DOHH2 (cell line): ENCODE data around the gene TEDC2.
"Not testable (repeated sequence)": the region's sequence is repeated elsewhere in the genome, so short reads cannot be mapped to it uniquely, and the experiment has no call there.

Experiments used
- H3F3A ChIP-seq: fragments of 200-600 bp; sonication (generic), shearing (Covaris generic); 2 replicates; pipeline ENCODE4 v1.6.0; 2016; ENCODE audit warnings: antibody characterized with exemption, mild to moderate bottlenecking; ENCODE audit not compliant: control insufficient read depth, insufficient read depth
- H3K27ac ChIP-seq: fragments of 200-600 bp; sonication (generic); 2 replicates; pipeline ENCODE4 v1.5.1; 2014; ENCODE audit warnings: low read depth, mild to moderate bottlenecking, low read length, moderate library complexity
- H3K27me3 ChIP-seq: fragments of 200-600 bp; sonication (generic); 2 replicates; pipeline ENCODE4 v1.6.1; 2014; ENCODE audit warnings: mild to moderate bottlenecking, low read length, mixed read lengths; ENCODE audit not compliant: control insufficient read depth
- H3K36me3 ChIP-seq: fragments of 200-600 bp; sonication (generic); 2 replicates; pipeline ENCODE4 v1.6.1; 2014; ENCODE audit warnings: mild to moderate bottlenecking, low read length, moderate library complexity, mixed read lengths; ENCODE audit not compliant: control insufficient read depth
- H3K4me1 ChIP-seq: fragments of 200-600 bp; sonication (generic); 2 replicates; pipeline ENCODE4 v1.6.1; 2014; ENCODE audit warnings: mild to moderate bottlenecking, low read length, mixed read lengths; ENCODE audit not compliant: control insufficient read depth
- H3K4me2 ChIP-seq: fragments of 200-600 bp; sonication (generic); 2 replicates; pipeline ENCODE4 v1.6.0; 2014; ENCODE audit warnings: mild to moderate bottlenecking, low read length, moderate library complexity
- H3K4me3 ChIP-seq: fragments of 200-600 bp; sonication (generic); 2 replicates; pipeline ENCODE4 v1.5.1; 2014; ENCODE audit warnings: mild to moderate bottlenecking, low read length, mixed read lengths
- H3K79me2 ChIP-seq: fragments of 200-600 bp; sonication (generic); 2 replicates; pipeline ENCODE4 v1.6.1; 2014; ENCODE audit warnings: mild to moderate bottlenecking, low read length, mixed read lengths; ENCODE audit not compliant: control insufficient read depth
- H3K9me2 ChIP-seq: fragments of 200-600 bp; sonication (generic); replicated peaks from 2 replicates; pipeline ENCODE4 v1.6.1; 2014; ENCODE audit warnings: mild to moderate bottlenecking, low read length, mixed read lengths; ENCODE audit not compliant: control insufficient read depth
- H3K9me3 ChIP-seq: fragments of 200-600 bp; sonication (generic); 2 replicates; pipeline ENCODE4 v1.6.1; 2014; ENCODE audit warnings: antibody characterized with exemption, low read length, mixed read lengths; ENCODE audit not compliant: control insufficient read depth, insufficient read depth
- H4K20me1 ChIP-seq: fragments of 200-600 bp; sonication (generic); 2 replicates; pipeline ENCODE4 v1.6.0; 2014; ENCODE audit warnings: low read depth, mild to moderate bottlenecking, antibody characterized with exemption, low read length, moderate library complexity; ENCODE audit not compliant: control insufficient read depth, insufficient read depth
- EZH2phosphoT487 ChIP-seq: fragments of 200-600 bp; sonication (generic); IDR thresholded peaks from 2 replicates; pipeline ENCODE4 v1.6.1; 2017; ENCODE audit warnings: borderline replicate concordance, mild to moderate bottlenecking, antibody characterized with exemption, low read length, moderate library complexity, mixed read lengths
- TF ChIP-seq, protein P1 (sequence below): fragments of 200-600 bp; sonication (generic); IDR thresholded peaks from one replicate; pipeline ENCODE4 v1.5.1; 2014; ENCODE audit warnings: antibody characterized with exemption, mild to moderate bottlenecking, low read depth, low read length; ENCODE audit not compliant: poor library complexity, severe bottlenecking

The TEDC2 gene

DNA sequence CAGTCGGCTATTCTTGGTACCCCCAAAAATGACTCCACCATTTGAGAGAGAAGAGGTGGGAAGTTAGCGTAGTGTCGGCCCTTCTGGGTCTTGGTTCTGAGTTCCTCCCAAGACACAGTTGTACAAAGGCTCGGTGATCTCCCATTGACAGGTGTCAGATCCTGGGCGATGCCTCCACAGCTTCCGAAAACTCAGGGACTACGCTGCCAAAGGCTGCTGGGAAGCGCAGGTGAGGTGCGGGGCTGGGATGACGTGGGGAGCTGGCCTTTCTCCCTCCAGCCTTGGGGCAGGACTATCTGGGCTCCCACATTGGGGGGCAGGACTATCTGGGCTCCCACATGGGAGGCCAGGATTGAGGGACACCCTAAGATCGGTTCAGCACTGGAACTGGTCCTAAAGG is 20.3 kb upstream of the TEDC2 start:
- TF ChIP-seq EZH2phosphoT487, result no peak
- TF ChIP-seq, protein P1, sequence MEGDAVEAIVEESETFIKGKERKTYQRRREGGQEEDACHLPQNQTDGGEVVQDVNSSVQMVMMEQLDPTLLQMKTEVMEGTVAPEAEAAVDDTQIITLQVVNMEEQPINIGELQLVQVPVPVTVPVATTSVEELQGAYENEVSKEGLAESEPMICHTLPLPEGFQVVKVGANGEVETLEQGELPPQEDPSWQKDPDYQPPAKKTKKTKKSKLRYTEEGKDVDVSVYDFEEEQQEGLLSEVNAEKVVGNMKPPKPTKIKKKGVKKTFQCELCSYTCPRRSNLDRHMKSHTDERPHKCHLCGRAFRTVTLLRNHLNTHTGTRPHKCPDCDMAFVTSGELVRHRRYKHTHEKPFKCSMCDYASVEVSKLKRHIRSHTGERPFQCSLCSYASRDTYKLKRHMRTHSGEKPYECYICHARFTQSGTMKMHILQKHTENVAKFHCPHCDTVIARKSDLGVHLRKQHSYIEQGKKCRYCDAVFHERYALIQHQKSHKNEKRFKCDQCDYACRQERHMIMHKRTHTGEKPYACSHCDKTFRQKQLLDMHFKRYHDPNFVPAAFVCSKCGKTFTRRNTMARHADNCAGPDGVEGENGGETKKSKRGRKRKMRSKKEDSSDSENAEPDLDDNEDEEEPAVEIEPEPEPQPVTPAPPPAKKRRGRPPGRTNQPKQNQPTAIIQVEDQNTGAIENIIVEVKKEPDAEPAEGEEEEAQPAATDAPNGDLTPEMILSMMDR, result no peak
- Histone ChIP-seq H3F3A (0 out of 2 replicates have a peak, but pooled peaks cover 5% of the 10 kb centered on the region), H3K4me2 (no peak overlapping the region), H3K9me3 (no peaks in the 10 kb centered on the region), H3K36me3 (peaks cover 73% of the 10 kb centered on the region), H3K4me1 (peaks cover 29% of the 10 kb centered on the region), H4K20me1 (no peaks in the 10 kb centered on the region), H3K4me3 (no peak overlapping the region), H3K79me2 (peaks cover 18% of the 10 kb centered on the region), H3K27me3 (no peaks in the 10 kb centered on the region), H3K27ac (peak overlapping the region; percentile 20; the same call in 1 of the 2 replicates), H3K9me2 (no peaks in the 10 kb centered on the region)

DNA sequence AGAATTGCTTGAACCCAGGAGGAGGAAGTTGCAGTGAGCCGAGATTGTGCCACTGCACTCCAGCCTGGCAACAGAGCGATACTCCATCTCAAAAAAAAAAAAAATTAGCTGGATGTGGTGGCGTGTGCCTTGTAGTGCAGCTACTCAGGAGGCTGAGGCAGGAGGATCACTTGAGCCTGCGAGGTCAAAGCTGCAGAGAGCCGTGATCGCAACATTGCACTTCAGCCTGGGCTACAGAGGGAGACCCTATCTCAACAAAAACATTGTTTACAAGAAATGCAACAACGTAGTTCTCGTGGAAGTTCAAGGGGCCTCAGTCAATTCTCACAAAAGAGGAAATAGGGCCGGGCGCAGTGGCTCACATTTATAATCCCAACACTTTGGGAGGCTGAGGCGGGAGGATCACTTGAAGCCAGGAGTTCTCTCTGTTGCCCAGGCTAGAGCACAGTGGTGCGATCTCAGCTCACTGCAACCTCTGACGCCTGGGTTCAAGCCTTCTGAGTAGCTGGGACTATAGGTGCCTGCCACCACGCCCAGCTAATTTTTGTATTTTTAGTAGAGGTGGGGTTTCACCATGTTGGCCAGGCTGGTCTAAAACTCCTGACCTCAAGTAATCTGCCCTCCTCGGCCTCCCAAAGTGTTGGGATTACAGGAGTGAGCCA is 18.6 kb upstream of the TEDC2 start:
- not testable (repeated sequence) for H3K9me3 ChIP-seq, H4K20me1 ChIP-seq, H3K27ac ChIP-seq, H3K27me3 ChIP-seq, H3K4me3 ChIP-seq, H3K9me2 ChIP-seq, H3K4me2 ChIP-seq, H3F3A ChIP-seq
- Histone ChIP-seq H3K36me3 (peaks cover 75% of the 10 kb centered on the region), H3K79me2 (peaks cover 11% of the 10 kb centered on the region), H3K4me1 (peaks cover 29% of the 10 kb centered on the region)

DNA sequence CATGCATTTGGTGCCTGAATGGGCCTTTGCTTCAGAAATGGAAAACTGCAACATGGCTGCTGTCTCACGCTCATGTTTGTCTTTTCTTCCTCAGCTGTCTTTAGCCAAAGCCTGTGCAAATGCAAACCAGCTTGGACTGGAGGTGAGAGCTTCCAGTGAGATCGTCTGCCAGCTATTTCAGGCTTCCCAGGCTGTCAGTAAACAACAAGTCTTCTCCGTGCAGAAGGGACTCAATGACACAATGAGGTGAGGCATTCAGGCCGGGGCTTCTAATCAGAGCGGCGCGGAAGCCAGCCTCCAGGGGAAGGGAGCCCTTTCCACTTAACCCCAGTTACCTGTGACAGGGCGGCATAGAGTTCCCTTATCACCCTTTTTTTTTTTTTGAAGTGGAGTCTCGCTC is 16.4 kb upstream of the TEDC2 start:
- peaks cover 73% of the 10 kb centered on the region for H3K36me3 ChIP-seq
- H4K20me1 ChIP-seq, result no peaks in the 10 kb centered on the region

DNA sequence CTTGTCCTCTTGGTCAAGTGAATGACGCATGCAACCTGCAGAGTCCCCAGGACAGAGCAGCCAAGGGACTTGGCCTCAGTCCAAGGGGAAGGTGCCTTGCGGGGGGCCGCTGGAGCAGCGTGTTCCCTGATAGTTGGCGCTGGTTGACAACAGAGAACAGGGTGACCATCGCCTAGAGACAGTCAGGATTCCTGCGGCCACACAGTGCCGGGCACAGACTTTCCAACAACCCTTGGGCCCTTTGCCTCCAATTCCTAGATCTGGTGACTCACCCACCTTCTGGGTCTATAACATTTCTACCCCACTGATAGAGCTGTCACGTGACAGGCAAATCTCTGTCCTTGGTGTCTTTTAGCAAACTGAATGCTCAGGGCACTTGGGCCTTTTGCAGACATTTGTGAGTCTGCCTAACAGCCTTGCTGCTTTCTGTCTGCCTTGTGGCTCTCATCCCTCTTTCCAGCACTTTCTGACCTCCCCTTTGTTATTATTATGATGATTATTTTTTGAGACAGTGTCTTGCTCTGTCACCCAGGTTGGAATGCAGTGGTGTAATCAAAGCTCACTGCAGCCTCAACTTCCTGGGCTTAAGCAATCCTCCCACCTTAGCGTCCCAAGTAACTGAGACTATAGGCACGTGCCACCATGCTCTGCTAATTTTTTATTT is 11.9 kb upstream of the TEDC2 start:
- H3K4me3 ChIP-seq, result no peak overlapping the region
- H4K20me1 ChIP-seq, result no peaks in the 10 kb centered on the region
- H3K9me2 ChIP-seq, result no peaks in the 10 kb centered on the region
- no peaks in the 10 kb centered on the region for H3F3A ChIP-seq
- no peak for TF ChIP-seq EZH2phosphoT487
- TF ChIP-seq, protein P1, result no peak
- H3K9me3 ChIP-seq, result no peaks in the 10 kb centered on the region
- no peak overlapping the region for H3K4me2 ChIP-seq
- H3K79me2 ChIP-seq, result peaks cover 10% of the 10 kb centered on the region
- no peaks in the 10 kb centered on the region for H3K27me3 ChIP-seq
- peaks cover 86% of the 10 kb centered on the region for H3K36me3 ChIP-seq
- no peak overlapping the region for H3K27ac ChIP-seq
- H3K4me1 ChIP-seq, result no peaks in the 10 kb centered on the region

More for the DNA sequence above, 16.4 kb upstream of the TEDC2 start:
- TF ChIP-seq EZH2phosphoT487, result no peak
- H3K27me3 ChIP-seq, result no peaks in the 10 kb centered on the region
- no peaks in the 10 kb centered on the region for H3K9me2 ChIP-seq
- H3F3A ChIP-seq, result 0 out of 2 replicates have a peak, but pooled peaks cover 5% of the 10 kb centered on the region
- peaks cover 13% of the 10 kb centered on the region for H3K79me2 ChIP-seq
- H3K9me3 ChIP-seq, result no peaks in the 10 kb centered on the region
- peaks cover 19% of the 10 kb centered on the region for H3K4me1 ChIP-seq
- H3K27ac ChIP-seq, result no peak overlapping the region
- H3K4me2 ChIP-seq, result no peak overlapping the region
- H3K4me3 ChIP-seq, result no peak overlapping the region
